NT2/D1 (cell line): ENCODE measurements around the gene PDIA6.

Experiments
- SUZ12 ChIP-seq: IDR thresholded peaks from 2 replicates; pipeline ENCODE4 v1.6.1; 2011; ENCODE audit not compliant: insufficient read length, insufficient read depth; ENCODE audit errors: extremely low read depth
- YY1 ChIP-seq: IDR thresholded peaks from 2 replicates; pipeline ENCODE4 v1.6.1; 2011; ENCODE audit not compliant: insufficient read length, insufficient read depth
- ZNF274 ChIP-seq: IDR thresholded peaks from 2 replicates; pipeline ENCODE4 v1.6.1; 2011; ENCODE audit warnings: mild to moderate bottlenecking, low read depth, low read length

DNA sequence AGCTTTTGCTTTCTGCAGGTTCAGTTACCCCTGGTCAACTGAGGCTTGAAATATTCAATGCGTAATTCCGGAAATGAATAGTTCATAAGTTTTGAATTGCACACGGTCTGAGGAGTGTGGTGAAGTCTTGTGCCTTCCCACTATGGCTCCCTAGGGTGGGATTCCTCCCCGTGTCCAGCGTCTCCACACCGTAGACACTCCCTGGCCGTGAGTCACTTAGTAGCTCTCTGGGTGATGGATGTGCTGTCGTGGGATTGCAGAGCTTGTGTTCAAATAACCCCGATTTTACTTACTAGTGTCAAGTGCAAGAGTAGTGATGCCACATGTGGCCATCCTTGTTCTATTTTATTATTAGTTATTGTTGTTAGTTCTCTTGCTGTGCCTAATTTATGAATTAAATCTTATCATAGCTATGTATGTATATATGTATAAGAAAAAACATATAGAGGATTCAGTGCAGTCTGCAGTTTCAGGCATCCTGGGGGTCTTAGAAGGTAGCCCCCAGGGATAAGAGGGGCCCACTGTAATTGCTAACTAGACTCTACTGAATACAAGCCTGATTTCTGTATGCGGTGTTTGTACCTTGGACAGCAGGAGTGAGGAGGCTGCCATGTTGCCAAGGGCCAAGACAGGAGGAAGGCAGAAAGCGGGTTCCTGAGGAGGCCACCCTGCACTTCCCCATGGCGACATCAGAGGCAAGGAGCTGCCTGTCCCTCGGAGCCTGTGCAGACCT lies 47.7 kb upstream of the PDIA6 start:
- TF ChIP-seq ZNF274 (no peak), YY1 (no peak), SUZ12 (no peak)
